ENCODE data around the gene MOSMO.

MOSMO gene

DNA sequence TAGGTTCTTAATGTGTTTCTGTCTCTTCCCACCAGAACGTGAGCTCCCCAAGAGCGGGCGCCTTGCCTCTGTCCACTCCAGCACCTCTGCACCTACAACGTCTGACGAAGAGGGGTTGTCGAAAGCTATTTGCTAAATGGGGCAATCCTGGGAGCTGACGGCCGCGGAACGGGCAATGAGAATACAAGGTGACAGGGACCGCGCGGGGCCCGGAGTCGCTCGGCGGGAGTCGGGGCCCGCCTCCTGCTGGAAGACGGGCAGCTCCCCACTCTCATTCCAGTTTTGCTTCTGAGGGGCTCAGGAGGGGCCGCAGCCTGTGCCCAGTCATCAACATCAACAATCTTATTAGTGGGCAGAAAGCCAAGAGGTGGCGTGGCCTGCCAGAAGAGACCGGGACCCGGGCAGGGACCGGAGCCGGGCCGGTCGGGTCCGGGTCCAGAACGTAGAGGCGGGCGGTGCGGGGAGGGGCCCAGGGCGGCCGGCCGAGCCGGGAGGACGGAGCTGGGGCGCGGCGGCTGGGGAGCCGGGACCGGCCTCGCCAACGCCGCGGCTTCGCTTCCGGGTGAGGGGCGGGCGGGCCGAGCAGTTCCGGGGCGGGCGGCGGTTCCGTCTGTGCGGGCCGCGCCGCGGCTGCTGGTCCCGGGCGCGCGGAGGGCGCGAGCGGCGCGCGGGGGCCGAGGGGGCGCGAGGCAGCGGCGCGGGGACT lies at the start of gene MOSMO:
MOSMO (plus strand) TSS at position 603 of the 706 bp plus-strand sequence. CDS start 191 bp downstream, outside the sequence.
- Mint-ChIP-seq H3K9me3 (no peaks in the 10 kb centered on the region), H3K27ac (peak within 1 kb of the TSS; percentile 90), H3K4me1 (ENCODE audit: low read depth) (peaks cover 46% of the 10 kb centered on the region), H3K4me3 (peak within 1 kb of the TSS; percentile 88), H3K27me3 (no peaks in the 10 kb centered on the region), H3K36me3 (ENCODE audit: low read depth) (peaks cover 12% of the 10 kb centered on the region)
- DNase-seq: peak; percentile 83

- H3K4me1 Mint-ChIP-seq (ENCODE audit: low read depth): peaks cover 47% of the 10 kb centered on the region
- H3K9me3 Mint-ChIP-seq: no peaks in the 10 kb centered on the region
- no peaks in the 10 kb centered on the region for H3K27me3 Mint-ChIP-seq
- peaks cover 87% of the 10 kb centered on the region for H3K36me3 Mint-ChIP-seq (ENCODE audit: low read depth)
- H3K4me3 Mint-ChIP-seq: no peak overlapping the region
- DNase-seq: no peak
- H3K27ac Mint-ChIP-seq: peak overlapping the region; percentile 55
Measured at GRCh38 chr16:21959050-21959449, 48.9 kb upstream of the MOSMO start.

- H3K4me1 Mint-ChIP-seq (ENCODE audit: low read depth): peaks cover 19% of the 10 kb centered on the region
- no peak overlapping the region for H3K4me3 Mint-ChIP-seq
- H3K36me3 Mint-ChIP-seq (ENCODE audit: low read depth): peaks cover 89% of the 10 kb centered on the region
- no peaks in the 10 kb centered on the region for H3K9me3 Mint-ChIP-seq
- H3K27me3 Mint-ChIP-seq: no peaks in the 10 kb centered on the region
- DNase-seq: no peak
- H3K27ac Mint-ChIP-seq: no peak overlapping the region
Measured at GRCh38 chr16:21962475-21962874, 45.4 kb upstream of the MOSMO start.

GRCh38 chr16:21963887-21964286 lies 44.0 kb upstream of the MOSMO start:
- no peak overlapping the region for H3K27ac Mint-ChIP-seq
- peaks cover 8% of the 10 kb centered on the region for H3K4me1 Mint-ChIP-seq (ENCODE audit: low read depth)

GRCh38 chr16:21964353-21964752 lies 43.6 kb upstream of the MOSMO start:
- H3K4me3 Mint-ChIP-seq: no peak overlapping the region
- no peak for DNase-seq
- no peaks in the 10 kb centered on the region for H3K27me3 Mint-ChIP-seq
- peaks cover 3% of the 10 kb centered on the region for H3K4me1 Mint-ChIP-seq (ENCODE audit: low read depth)
- no peaks in the 10 kb centered on the region for H3K9me3 Mint-ChIP-seq
- no peak overlapping the region for H3K27ac Mint-ChIP-seq
- H3K36me3 Mint-ChIP-seq (ENCODE audit: low read depth): peaks cover 90% of the 10 kb centered on the region

More at GRCh38 chr16:21963887-21964286, 44.0 kb upstream of the MOSMO start:
- H3K27me3 Mint-ChIP-seq: no peaks in the 10 kb centered on the region
- DNase-seq: no peak
- H3K9me3 Mint-ChIP-seq: no peaks in the 10 kb centered on the region
- H3K36me3 Mint-ChIP-seq (ENCODE audit: low read depth): peaks cover 90% of the 10 kb centered on the region
- no peak overlapping the region for H3K4me3 Mint-ChIP-seq

DNA sequence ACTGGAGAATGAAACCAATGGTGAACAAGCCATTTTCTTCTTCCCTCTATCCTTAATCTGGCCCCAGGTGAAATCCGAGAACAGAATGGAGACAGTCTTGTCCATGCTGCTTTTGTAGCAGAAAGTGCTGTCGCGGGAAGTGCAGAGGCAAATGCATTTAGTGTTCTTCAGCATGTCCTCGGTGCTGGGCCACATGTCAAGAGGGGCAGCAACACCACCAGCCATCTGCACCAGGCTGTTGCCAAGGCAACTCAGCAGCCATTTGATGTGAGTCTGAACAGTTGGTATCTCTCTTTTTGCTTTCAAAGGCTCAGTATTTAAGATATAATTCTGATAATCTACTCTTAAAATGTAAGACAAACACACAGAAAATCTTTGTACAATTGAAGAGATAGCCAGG lies 36.1 kb upstream of the MOSMO start:
- H3K9me3 Mint-ChIP-seq: no peaks in the 10 kb centered on the region
- peaks cover 61% of the 10 kb centered on the region for H3K36me3 Mint-ChIP-seq (ENCODE audit: low read depth)
- DNase-seq: no peak
- peak overlapping the region; percentile 4 for H3K27ac Mint-ChIP-seq
- no peaks in the 10 kb centered on the region for H3K27me3 Mint-ChIP-seq
- no peaks in the 10 kb centered on the region for H3K4me1 Mint-ChIP-seq (ENCODE audit: low read depth)
- H3K4me3 Mint-ChIP-seq: no peak overlapping the region

GRCh38 chr16:21973945-21974344 lies 34.0 kb upstream of the MOSMO start:
- no peak for DNase-seq
- Mint-ChIP-seq H3K9me3 (no peaks in the 10 kb centered on the region), H3K36me3 (ENCODE audit: low read depth) (peaks cover 61% of the 10 kb centered on the region), H3K27ac (no peak overlapping the region), H3K4me1 (ENCODE audit: low read depth) (no peaks in the 10 kb centered on the region), H3K27me3 (no peaks in the 10 kb centered on the region), H3K4me3 (no peak overlapping the region)

DNA sequence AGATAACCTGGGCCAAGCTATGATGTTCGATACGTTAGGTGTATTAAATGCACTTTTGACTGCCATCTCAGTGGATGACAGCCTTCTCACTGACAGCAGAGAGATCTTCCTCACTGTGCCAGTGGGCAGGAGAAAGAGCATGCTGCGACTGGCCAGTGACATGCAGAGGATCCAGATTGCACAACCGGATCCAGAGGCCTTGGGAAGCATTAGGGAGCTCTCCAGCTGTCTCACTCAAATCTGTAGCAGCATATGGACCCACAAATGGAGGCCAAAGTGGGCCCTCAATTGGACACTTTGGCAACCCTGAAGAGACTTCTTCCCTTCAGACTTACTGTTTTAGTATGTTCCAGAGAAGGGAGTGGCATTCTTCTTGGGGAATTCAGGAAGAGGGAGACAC lies 27.9 kb upstream of the MOSMO start:
- Mint-ChIP-seq H3K4me3 (no peak overlapping the region), H3K36me3 (ENCODE audit: low read depth) (peaks cover 83% of the 10 kb centered on the region), H3K9me3 (no peaks in the 10 kb centered on the region), H3K27ac (no peak overlapping the region), H3K4me1 (ENCODE audit: low read depth) (no peaks in the 10 kb centered on the region), H3K27me3 (no peaks in the 10 kb centered on the region)
- no peak for DNase-seq

- Mint-ChIP-seq H3K4me3 (no peak overlapping the region), H3K36me3 (ENCODE audit: low read depth) (peaks cover 93% of the 10 kb centered on the region), H3K4me1 (ENCODE audit: low read depth) (no peaks in the 10 kb centered on the region), H3K9me3 (no peaks in the 10 kb centered on the region), H3K27me3 (no peaks in the 10 kb centered on the region), H3K27ac (peak overlapping the region; percentile 23)
- DNase-seq: no peak
Measured at GRCh38 chr16:21982108-21982507, 25.8 kb upstream of the MOSMO start.

- H3K36me3 Mint-ChIP-seq (ENCODE audit: low read depth): peaks cover 77% of the 10 kb centered on the region
- no peaks in the 10 kb centered on the region for H3K27me3 Mint-ChIP-seq
- no peaks in the 10 kb centered on the region for H3K9me3 Mint-ChIP-seq
- H3K27ac Mint-ChIP-seq: peak overlapping the region; percentile 15
- no peak for DNase-seq
- no peak overlapping the region for H3K4me3 Mint-ChIP-seq
- no peaks in the 10 kb centered on the region for H3K4me1 Mint-ChIP-seq (ENCODE audit: low read depth)
Measured at GRCh38 chr16:21984062-21984461, 23.8 kb upstream of the MOSMO start.

DNA sequence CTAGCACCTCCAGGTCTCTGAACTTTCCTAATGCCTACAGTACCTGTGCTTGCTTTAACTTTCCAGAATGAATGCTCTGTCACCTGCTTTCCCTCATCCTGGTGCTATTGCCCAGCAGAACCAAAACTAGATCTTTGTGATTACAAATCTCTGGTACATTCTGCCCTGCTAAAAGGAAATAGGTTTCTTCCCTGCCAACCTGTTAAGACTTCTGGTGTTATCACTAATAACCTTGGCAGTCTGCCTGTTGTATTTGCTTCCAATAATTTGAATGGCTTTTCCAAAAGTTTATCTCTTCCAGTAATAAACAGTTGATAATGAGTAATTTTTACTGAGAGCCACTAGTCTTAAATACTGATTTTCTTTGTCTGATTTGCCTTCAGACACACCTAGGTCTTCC lies 22.4 kb upstream of the MOSMO start:
- H3K27ac Mint-ChIP-seq: no peak overlapping the region
- no peaks in the 10 kb centered on the region for H3K9me3 Mint-ChIP-seq
- H3K4me1 Mint-ChIP-seq (ENCODE audit: low read depth): peaks cover 2% of the 10 kb centered on the region
- H3K27me3 Mint-ChIP-seq: no peaks in the 10 kb centered on the region
- no peak for DNase-seq
- no peak overlapping the region for H3K4me3 Mint-ChIP-seq
- peaks cover 62% of the 10 kb centered on the region for H3K36me3 Mint-ChIP-seq (ENCODE audit: low read depth)

DNA sequence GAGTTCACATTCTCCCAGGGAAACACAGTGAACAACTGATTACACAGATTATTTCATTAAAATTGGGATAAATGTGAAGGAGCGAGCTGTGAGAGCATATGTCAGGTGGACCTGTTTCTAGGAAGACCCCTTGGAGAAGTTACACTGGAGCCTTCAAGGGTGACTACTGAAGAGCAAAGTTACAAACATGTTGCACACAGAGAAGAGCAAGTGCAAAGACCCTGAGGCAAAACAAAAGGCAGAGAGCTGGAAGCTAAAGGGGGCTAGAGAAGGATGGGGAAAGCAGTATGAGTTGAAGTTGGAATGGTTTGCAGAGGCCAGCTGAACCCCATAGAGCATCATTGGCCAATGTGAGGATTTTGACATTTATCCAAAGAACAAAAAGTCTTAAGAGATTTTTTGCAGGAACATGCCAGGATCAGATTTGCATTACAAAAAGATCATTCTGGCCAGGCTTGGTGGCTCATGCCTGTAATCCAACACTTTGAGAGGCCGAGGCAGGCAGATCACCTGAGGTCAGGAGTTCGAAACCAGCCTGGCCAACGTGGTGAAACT lies 21.1 kb upstream of the MOSMO start:
- DNase-seq: no peak
- no peak overlapping the region for H3K4me3 Mint-ChIP-seq
- no peak overlapping the region for H3K27ac Mint-ChIP-seq
- no peaks in the 10 kb centered on the region for H3K27me3 Mint-ChIP-seq
- H3K9me3 Mint-ChIP-seq: no peaks in the 10 kb centered on the region
- peaks cover 50% of the 10 kb centered on the region for H3K36me3 Mint-ChIP-seq (ENCODE audit: low read depth)
- H3K4me1 Mint-ChIP-seq (ENCODE audit: low read depth): peaks cover 8% of the 10 kb centered on the region

DNA sequence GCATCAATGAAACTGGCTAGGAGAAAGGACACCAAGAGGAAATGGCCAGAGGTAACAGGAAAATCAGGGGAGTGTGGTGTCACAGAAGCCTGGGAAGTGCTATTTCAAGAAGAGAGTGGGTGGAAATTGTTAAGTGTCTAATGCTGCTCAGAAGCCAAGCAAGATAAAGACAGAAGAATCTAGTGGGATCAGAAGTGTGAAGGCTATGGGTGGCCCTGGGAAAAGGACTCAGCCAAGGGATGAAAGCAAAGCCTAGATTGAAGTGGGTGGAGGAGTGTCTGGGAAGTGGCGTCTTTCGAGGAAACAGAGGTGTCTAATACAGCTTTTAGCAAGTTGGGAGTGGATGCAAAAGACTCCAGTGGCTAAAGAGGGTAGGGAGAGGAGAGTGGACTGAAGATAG lies 20.4 kb upstream of the MOSMO start:
- no peak overlapping the region for H3K4me3 Mint-ChIP-seq
- no peaks in the 10 kb centered on the region for H3K27me3 Mint-ChIP-seq
- H3K4me1 Mint-ChIP-seq (ENCODE audit: low read depth): peaks cover 10% of the 10 kb centered on the region
- DNase-seq: no peak
- H3K36me3 Mint-ChIP-seq (ENCODE audit: low read depth): peaks cover 43% of the 10 kb centered on the region
- H3K9me3 Mint-ChIP-seq: no peaks in the 10 kb centered on the region
- no peak overlapping the region for H3K27ac Mint-ChIP-seq

GRCh38 chr16:21989133-21989532 lies 18.8 kb upstream of the MOSMO start:
- DNase-seq: no peak
- no peak overlapping the region for H3K4me3 Mint-ChIP-seq
- no peak overlapping the region for H3K27ac Mint-ChIP-seq
- peaks cover 10% of the 10 kb centered on the region for H3K4me1 Mint-ChIP-seq (ENCODE audit: low read depth)
- H3K36me3 Mint-ChIP-seq (ENCODE audit: low read depth): peaks cover 26% of the 10 kb centered on the region
- H3K27me3 Mint-ChIP-seq: no peaks in the 10 kb centered on the region
- H3K9me3 Mint-ChIP-seq: no peaks in the 10 kb centered on the region

- Mint-ChIP-seq H3K9me3 (no peaks in the 10 kb centered on the region), H3K27me3 (no peaks in the 10 kb centered on the region), H3K4me1 (ENCODE audit: low read depth) (peaks cover 10% of the 10 kb centered on the region), H3K36me3 (ENCODE audit: low read depth) (peaks cover 20% of the 10 kb centered on the region), H3K4me3 (no peak overlapping the region), H3K27ac (no peak overlapping the region)
- no peak for DNase-seq
Measured at GRCh38 chr16:21989751-21990150, 18.2 kb upstream of the MOSMO start.
